Measurements from ENCODE around the gene B3GALT4.

Gene B3GALT4

GRCh38 chr6:33299237-33299944, 22.5 kb downstream of the B3GALT4 start:
- Histone ChIP-seq H3K27ac (ENCODE audit: low read length) (peak overlapping the region; percentile 98), H2AFZ (ENCODE audit: low read depth, low read length) (no peak overlapping the region), H3K4me3 (ENCODE audit: low read length) (peak overlapping the region; percentile 99), H3K9me3 (ENCODE audit: insufficient read depth, low read length) (no peaks in the 10 kb centered on the region), H3K79me2 (ENCODE audit: low read length) (peaks cover 8% of the 10 kb centered on the region; the same call in 1 of the 2 replicates), H4K20me1 (ENCODE audit: insufficient read depth, low read length) (no peaks in the 10 kb centered on the region), H3K9ac (ENCODE audit: low read length) (peak overlapping the region; percentile 95), H3K4me1 (ENCODE audit: low read length) (peaks cover 16% of the 10 kb centered on the region), H3K27me3 (ENCODE audit: low read depth, low read length) (no peaks in the 10 kb centered on the region), H3K4me2 (ENCODE audit: low read length) (peak overlapping the region; percentile 100), H3K36me3 (replicated peaks; ENCODE audit: low read depth, low read length) (peaks cover 15% of the 10 kb centered on the region)
- no peak for TF ChIP-seq EZH2phosphoT487 (IDR thresholded peaks at IDR 0.05; ENCODE audit: low read depth)
- peak; percentile 30 for TF ChIP-seq CTCF (IDR thresholded peaks at IDR 0.05; ENCODE audit: low read depth, low read length)

DNA sequence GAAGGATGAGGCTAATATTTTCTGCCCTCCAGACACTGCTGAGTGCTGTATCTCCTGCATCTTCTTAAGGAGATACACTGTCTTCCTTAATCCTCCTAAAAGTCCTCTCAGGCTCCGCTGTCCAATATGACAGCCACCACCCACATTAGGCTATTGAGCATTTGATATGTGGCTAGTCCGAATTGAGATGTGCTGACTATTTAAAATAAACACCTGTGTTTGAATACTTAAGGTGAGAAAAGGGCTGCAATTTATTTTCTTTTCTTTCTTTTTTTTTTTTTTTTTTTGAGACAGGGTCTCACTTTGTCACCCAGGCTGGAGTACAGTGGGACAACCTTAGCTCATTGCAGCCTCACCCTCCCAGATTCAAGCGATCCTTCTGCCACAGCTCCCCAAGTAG, 25.0 kb downstream of the B3GALT4 start:
- H4K20me1 ChIP-seq (ENCODE audit: insufficient read depth, low read length) = peaks cover 21% of the 10 kb centered on the region
- peaks cover 14% of the 10 kb centered on the region for H3K4me1 ChIP-seq (ENCODE audit: low read length)
- peaks cover 28% of the 10 kb centered on the region for H3K36me3 ChIP-seq (replicated peaks; ENCODE audit: low read depth, low read length)
- H3K9me3 ChIP-seq (ENCODE audit: insufficient read depth, low read length) = no peaks in the 10 kb centered on the region
- H3K4me3 ChIP-seq (ENCODE audit: low read length) = no peak overlapping the region
- H3K4me2 ChIP-seq (ENCODE audit: low read length) = no peak overlapping the region
- peaks cover 32% of the 10 kb centered on the region for H3K79me2 ChIP-seq (ENCODE audit: low read length)
- H3K27me3 ChIP-seq (ENCODE audit: low read depth, low read length) = no peaks in the 10 kb centered on the region
- H3K9ac ChIP-seq (ENCODE audit: low read length) = no peak overlapping the region
- no peak for TF ChIP-seq EZH2phosphoT487 (IDR thresholded peaks at IDR 0.05; ENCODE audit: low read depth)
- TF ChIP-seq CTCF (IDR thresholded peaks at IDR 0.05; ENCODE audit: low read depth, low read length) = no peak
- H2AFZ ChIP-seq (ENCODE audit: low read depth, low read length) = no peak overlapping the region
- H3K27ac ChIP-seq (ENCODE audit: low read length) = no peak overlapping the region

GRCh38 chr6:33304216-33304615, 27.3 kb downstream of the B3GALT4 start:
- Histone ChIP-seq H3K4me3 (ENCODE audit: low read length) (no peak overlapping the region), H3K27me3 (ENCODE audit: low read depth, low read length) (no peaks in the 10 kb centered on the region), H3K79me2 (ENCODE audit: low read length) (peaks cover 52% of the 10 kb centered on the region), H3K9me3 (ENCODE audit: insufficient read depth, low read length) (no peaks in the 10 kb centered on the region), H3K36me3 (replicated peaks; ENCODE audit: low read depth, low read length) (peaks cover 37% of the 10 kb centered on the region), H3K4me2 (ENCODE audit: low read length) (no peak overlapping the region), H3K27ac (ENCODE audit: low read length) (no peak overlapping the region), H4K20me1 (ENCODE audit: insufficient read depth, low read length) (peaks cover 32% of the 10 kb centered on the region), H2AFZ (ENCODE audit: low read depth, low read length) (no peak overlapping the region), H3K9ac (ENCODE audit: low read length) (no peak overlapping the region), H3K4me1 (ENCODE audit: low read length) (peaks cover 7% of the 10 kb centered on the region)
- TF ChIP-seq CTCF (IDR thresholded peaks at IDR 0.05; ENCODE audit: low read depth, low read length) = no peak
- no peak for TF ChIP-seq EZH2phosphoT487 (IDR thresholded peaks at IDR 0.05; ENCODE audit: low read depth)

DNA sequence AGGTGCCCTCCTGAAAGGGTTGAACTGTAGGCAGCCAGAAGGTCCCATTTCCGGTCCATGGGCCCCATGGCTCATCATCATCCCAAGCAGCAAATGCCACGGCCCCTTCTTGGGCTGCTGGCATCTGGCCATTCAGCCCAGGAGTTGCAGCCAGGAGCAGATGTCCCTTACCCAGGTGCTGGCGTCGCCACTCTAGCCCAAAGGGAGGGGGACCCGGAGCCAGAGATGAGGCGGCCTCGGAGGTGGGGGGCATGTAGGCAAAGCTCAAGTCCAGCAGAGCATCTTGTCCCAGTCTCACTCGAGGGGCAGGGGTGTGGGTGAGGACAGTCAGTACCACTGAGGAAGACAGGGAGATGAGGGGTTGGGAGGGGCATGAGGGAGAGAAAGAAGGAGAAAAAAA, 28.1 kb downstream of the B3GALT4 start:
- no peak overlapping the region for H3K9ac ChIP-seq (ENCODE audit: low read length)
- no peak overlapping the region for H3K27ac ChIP-seq (ENCODE audit: low read length)

More for the DNA sequence above, 28.1 kb downstream of the B3GALT4 start:
- no peak overlapping the region for H3K4me3 ChIP-seq (ENCODE audit: low read length)
- H4K20me1 ChIP-seq (ENCODE audit: insufficient read depth, low read length) = peaks cover 34% of the 10 kb centered on the region
- no peak overlapping the region for H3K4me2 ChIP-seq (ENCODE audit: low read length)
- peaks cover 30% of the 10 kb centered on the region for H3K36me3 ChIP-seq (replicated peaks; ENCODE audit: low read depth, low read length)
- no peaks in the 10 kb centered on the region for H3K4me1 ChIP-seq (ENCODE audit: low read length)
- TF ChIP-seq EZH2phosphoT487 (IDR thresholded peaks at IDR 0.05; ENCODE audit: low read depth) (no peak), CTCF (IDR thresholded peaks at IDR 0.05; ENCODE audit: low read depth, low read length) (no peak)
- no peak overlapping the region for H2AFZ ChIP-seq (ENCODE audit: low read depth, low read length)
- peaks cover 61% of the 10 kb centered on the region for H3K79me2 ChIP-seq (ENCODE audit: low read length)
- no peaks in the 10 kb centered on the region for H3K9me3 ChIP-seq (ENCODE audit: insufficient read depth, low read length)
- no peaks in the 10 kb centered on the region for H3K27me3 ChIP-seq (ENCODE audit: low read depth, low read length)

All from OCI-LY3 (cell line).